H1 (cell line): ENCODE results near the gene DYNLRB1. TPM values are rescaled to one million over a fixed set of nuclear protein-coding genes. Genes with fewer than 3 reads are reported as not detected.

ENCODE experiments used
- BACH1 ChIP-seq: IDR thresholded peaks from 2 replicates; pipeline ENCODE4 v1.6.1; 2012; ENCODE audit warnings: low read length, improper control_type of control experiment
- CBX5 ChIP-seq: fragments of 300-800, 300-1000 bp; sonication (generic); IDR thresholded peaks from 2 replicates; pipeline ENCODE4 v1.7.1; 2016; ENCODE audit warnings: antibody characterized with exemption, low read length, low read depth
- CBX8 ChIP-seq: fragments of 300-800, 300-1000 bp; sonication (generic); IDR thresholded peaks from 2 replicates; pipeline ENCODE4 v1.7.1; 2016; ENCODE audit warnings: low read depth, low read length, borderline replicate concordance
- CREB1 ChIP-seq: IDR thresholded peaks from 2 replicates; pipeline ENCODE4 v1.6.1; 2012; ENCODE audit warnings: inconsistent platforms
- GABPA ChIP-seq: IDR thresholded peaks from 2 replicates; pipeline ENCODE4 v1.6.1; 2011; ENCODE audit warnings: mild to moderate bottlenecking, low read length, moderate library complexity, borderline replicate concordance; ENCODE audit not compliant: insufficient read depth
- NRF1 ChIP-seq: IDR thresholded peaks from 2 replicates; pipeline ENCODE4 v1.6.1; 2011; ENCODE audit warnings: mild to moderate bottlenecking, low read depth, low read length, improper control_type of control experiment
- PHF8 ChIP-seq: fragments of 200-600 bp; sonication (generic); conservative IDR thresholded peaks from 2 replicates; pipeline ENCODE4 v1.7.1; 2012; ENCODE audit warnings: low read depth, mild to moderate bottlenecking, inconsistent platforms, low read length, moderate library complexity
- RXRA ChIP-seq: IDR thresholded peaks from 2 replicates; pipeline ENCODE4 v1.6.1; 2011; ENCODE audit warnings: low read depth, mild to moderate bottlenecking, low read length, moderate library complexity; ENCODE audit not compliant: insufficient read depth
- SAP30 ChIP-seq: fragments of 300-600 bp; sonication (generic); IDR thresholded peaks from 2 replicates; pipeline ENCODE4 v1.7.1; 2012; ENCODE audit warnings: low read length, moderate library complexity, mild to moderate bottlenecking, inconsistent platforms; ENCODE audit not compliant: insufficient read depth, insufficient replicate concordance
- SP2 ChIP-seq: IDR thresholded peaks from 2 replicates; pipeline ENCODE4 v1.6.1; 2012; ENCODE audit warnings: mild to moderate bottlenecking, low read length, inconsistent platforms
- SUZ12 ChIP-seq: fragments of 200-600 bp; sonication (generic); IDR thresholded peaks from 2 replicates; pipeline ENCODE4 v1.6.1; 2012; ENCODE audit warnings: mild to moderate bottlenecking, inconsistent platforms, low read length, moderate library complexity, mixed read lengths
- polyA plus RNA-seq, 7 experiments: library from polyadenylated mRNA; depleted of rRNA in 3 of 7; stranded (reverse) in 5 of 7; unstranded in 2 of 7; fragments of >200 nt in 5 of 7; fragments of 200-250 nt in 2 of 7; gene quantifications; 1 replicate in 5 of 7; 2 replicates in 1 of 7; 4 replicates in 1 of 7; pipeline versions ENCODE4 v1.2.1 to v1.2.3, GENCODE V29; 2011 to 2013; ENCODE audit warnings: missing spikeins in 2 of 7, mixed read lengths in 2 of 7
- total RNA-seq: library from RNA; stranded (reverse); fragmentation: NEBNext Ultra II Directional; extraction: Animal tissue kit (Norgen Biotek cat#: 25700); gene quantifications from 2 replicates; pipeline ENCODE4 v1.2.1, GENCODE V29; 2021
- TF ChIP-seq, protein P1 (sequence below): IDR thresholded peaks from 2 replicates; pipeline ENCODE4 v1.6.1; 2012; ENCODE audit warnings: inconsistent platforms

The DYNLRB1 gene
- total and polyA plus RNA-seq, 2 of the 8 experiments (the other 6 are each of a cell fraction or from before 2014, with no cell fraction given) = 109 to 214 TPM

DNA sequence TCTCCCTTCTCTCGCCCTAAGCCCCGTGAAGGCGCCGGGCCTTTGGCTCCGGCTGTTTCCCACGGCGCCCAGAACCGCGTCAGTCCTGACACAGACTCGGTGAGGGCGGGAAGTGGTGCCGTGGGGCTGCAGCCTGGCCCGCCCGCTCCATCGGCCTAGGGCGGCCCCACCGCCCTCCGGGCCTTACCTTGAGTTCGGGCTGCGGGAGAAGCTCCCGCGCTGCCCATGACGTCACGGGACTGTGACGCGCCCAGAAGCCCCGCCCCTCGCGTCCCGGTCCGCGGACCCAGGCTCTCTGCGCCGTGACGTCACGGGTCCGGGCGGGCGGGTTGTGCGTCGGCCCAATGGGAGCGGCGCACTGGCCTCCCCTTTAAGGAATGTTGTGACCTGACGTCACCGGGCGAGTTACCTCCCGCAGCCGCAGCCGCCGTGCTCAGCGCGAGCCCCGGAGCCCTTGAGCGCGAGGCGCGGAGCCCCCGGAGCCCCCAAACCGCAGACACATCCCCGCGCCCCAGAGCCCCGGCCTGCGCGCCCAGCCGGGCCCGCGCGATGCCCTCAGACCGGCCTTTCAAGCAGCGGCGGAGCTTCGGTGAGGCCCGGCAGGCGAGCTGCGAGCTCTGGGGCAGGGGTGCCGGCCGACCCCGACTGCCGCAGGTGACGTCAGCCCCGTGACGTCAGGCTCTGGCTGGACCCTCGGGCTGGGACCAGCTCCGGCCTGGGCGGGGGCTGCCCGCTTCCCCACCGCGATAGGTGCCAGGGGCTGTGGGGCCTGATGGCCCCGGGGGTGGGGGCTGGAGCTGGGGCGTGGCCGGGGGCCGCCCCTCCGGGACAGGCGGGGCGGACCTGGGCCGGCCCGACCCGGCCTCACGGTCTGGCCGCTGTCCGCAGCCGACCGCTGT is 42.3 kb downstream of the DYNLRB1 start, which contains the start of gene MAP1LC3A (continued):
- TF ChIP-seq SUZ12 (no peak), SP2 (no peak), PHF8 (peak; percentile 60), GABPA (no peak), CREB1 (peak; percentile 97), RXRA (no peak), CBX8 (no peak), BACH1 (no peak), CBX5 (no peak), SAP30 (no peak), NRF1 (no peak)
- TF ChIP-seq, protein P1, sequence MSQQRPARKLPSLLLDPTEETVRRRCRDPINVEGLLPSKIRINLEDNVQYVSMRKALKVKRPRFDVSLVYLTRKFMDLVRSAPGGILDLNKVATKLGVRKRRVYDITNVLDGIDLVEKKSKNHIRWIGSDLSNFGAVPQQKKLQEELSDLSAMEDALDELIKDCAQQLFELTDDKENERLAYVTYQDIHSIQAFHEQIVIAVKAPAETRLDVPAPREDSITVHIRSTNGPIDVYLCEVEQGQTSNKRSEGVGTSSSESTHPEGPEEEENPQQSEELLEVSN = peak; percentile 42; the same call in 1 of the 2 replicates
